Natural killer cell (primary cell): ENCODE data around the gene TBC1D23. TPM values are rescaled to one million over a fixed set of nuclear protein-coding genes. Genes with fewer than 3 reads are reported as not detected.
"Not testable (repeated sequence)": the region's sequence is repeated elsewhere in the genome, so short reads cannot be mapped to it uniquely, and the experiment has no call there.

Source experiments
- ATAC-seq, 3 donors: fragments of 150-1000 bp in 2 of 3; fragments of 200-7000 bp in 1 of 3; cut with Tn5 transposase; 1 replicate in 1 of 3; 2 replicates in 2 of 3; pipeline ENCODE4 v1.10.0; 2021; ENCODE audit warnings: mild to moderate bottlenecking in 2 of 3, moderate library complexity in 2 of 3
- DNase-seq, 2 donors: peaks; one replicate each; pipeline versions ENCODE4 v3.0.0 to v3.0.0-alpha.2; 2013 to 2021; ENCODE audit warnings: mixed read lengths in 1 of 2
- H3K27ac ChIP-seq: one replicate; pipeline ENCODE4 v1.5.1; 2013; ENCODE audit warnings: mild to moderate bottlenecking, low read length
- H3K27me3 ChIP-seq: one replicate; pipeline ENCODE4 v1.6.1; 2013; ENCODE audit warnings: low read length; ENCODE audit not compliant: control insufficient read depth, insufficient read depth
- H3K36me3 ChIP-seq: one replicate; pipeline ENCODE4 v1.6.1; 2013; ENCODE audit warnings: low read length; ENCODE audit not compliant: control insufficient read depth, insufficient read depth
- H3K4me1 ChIP-seq: one replicate; pipeline ENCODE4 v1.6.1; 2013; ENCODE audit warnings: low read length; ENCODE audit not compliant: control insufficient read depth, insufficient read depth
- H3K4me3 ChIP-seq: one replicate; pipeline ENCODE4 v1.5.1; 2013; ENCODE audit warnings: low read length
- H3K9me3 ChIP-seq: one replicate; pipeline ENCODE4 v1.6.1; 2013; ENCODE audit warnings: low read length; ENCODE audit not compliant: control insufficient read depth, insufficient read depth
- H3K27ac Mint-ChIP-seq, 2 donors: one replicate each; pipeline ENCODE4 v1.8.0; 2022; ENCODE audit warnings: mild to moderate bottlenecking in 2 of 2, mixed read lengths in 2 of 2, moderate library complexity in 1 of 2
- H3K27me3 Mint-ChIP-seq, 2 donors: one replicate each; pipeline ENCODE4 v1.8.0; 2022; ENCODE audit warnings: low read depth in 2 of 2, mixed read lengths in 2 of 2
- H3K36me3 Mint-ChIP-seq: one replicate; pipeline ENCODE4 v1.8.0; 2022; ENCODE audit warnings: mixed read lengths
- H3K4me1 Mint-ChIP-seq, 2 donors: one replicate each; pipeline ENCODE4 v1.8.0; 2022; ENCODE audit warnings: mixed read lengths in 2 of 2
- H3K4me3 Mint-ChIP-seq: one replicate; pipeline ENCODE4 v1.8.0; 2022; ENCODE audit warnings: mild to moderate bottlenecking, moderate library complexity, mixed read lengths
- H3K9me3 Mint-ChIP-seq, 2 donors: one replicate each; pipeline ENCODE4 v1.8.0; 2022; ENCODE audit warnings: mixed read lengths in 2 of 2
- CTCF ChIP-seq: fragments of 200-600 bp; IDR thresholded peaks from one replicate; pipeline ENCODE4 v1.8.0; 2022; ENCODE audit warnings: antibody characterized with exemption
- WGBS: methylation state at CpG from one replicate; pipeline ENCODE4 v1.1.7; 2013; ENCODE audit warnings: missing lambda C conversion rate; ENCODE audit not compliant: insufficient coverage; 5-methylcytosine and 5-hydroxymethylcytosine counted together
- intact Hi-C: fragments of 100-400 bp; cut with micrococcal nuclease; formaldehyde crosslinking; loops from one replicate; pipeline ENCODE4 v1.14.2; 2022
- total RNA-seq, 4 donors: library from RNA; stranded (reverse); fragments of 120-200 nt in 1 of 4; gene quantifications; one replicate each; pipeline versions ENCODE4 v1.2.3 to v1.2.4, GENCODE V29; 2013 to 2022

Gene TBC1D23
- total RNA-seq, 3 donors from 2014 or later (not counting 1 experiment from before 2014, with no cell fraction given) = 38.8 to 50.3 (median 45.4) TPM

GRCh38 chr3:100324044-100324443 lies 63.3 kb downstream of the TBC1D23 start:
- no peaks in the 10 kb centered on the region for H3K9me3 Mint-ChIP-seq
- H3K4me1 Mint-ChIP-seq = no peaks in the 10 kb centered on the region
- intact Hi-C loops = no loop called here
- H3K27ac ChIP-seq = no peak overlapping the region
- no peak for ATAC-seq
- no peak overlapping the region for H3K27ac Mint-ChIP-seq
- no peak for DNase-seq
- no peaks in the 10 kb centered on the region for H3K4me1 ChIP-seq
- H3K9me3 ChIP-seq = no peaks in the 10 kb centered on the region
- TF ChIP-seq CTCF = no peak
- no peaks in the 10 kb centered on the region for H3K27me3 Mint-ChIP-seq
- H3K36me3 ChIP-seq = peaks cover 18% of the 10 kb centered on the region
- H3K27me3 ChIP-seq = no peaks in the 10 kb centered on the region
- peaks cover 8% of the 10 kb centered on the region for H3K36me3 Mint-ChIP-seq
- H3K4me3 Mint-ChIP-seq = no peak overlapping the region
- no peak overlapping the region for H3K4me3 ChIP-seq

- peaks cover 9% of the 10 kb centered on the region for H3K36me3 ChIP-seq
- Mint-ChIP-seq H3K36me3 (peaks cover 8% of the 10 kb centered on the region), H3K27ac (no peak overlapping the region), H3K9me3 (no peaks in the 10 kb centered on the region), H3K4me1 (no peaks in the 10 kb centered on the region), H3K27me3 (no peaks in the 10 kb centered on the region), H3K4me3 (no peak overlapping the region)
- intact Hi-C loops = no loop called here
- no peak for TF ChIP-seq CTCF
- no peaks in the 10 kb centered on the region for H3K4me1 ChIP-seq
- no peaks in the 10 kb centered on the region for H3K27me3 ChIP-seq
- no peak for ATAC-seq
- no peaks in the 10 kb centered on the region for H3K9me3 ChIP-seq
- DNase-seq = no peak
- H3K27ac ChIP-seq = no peak overlapping the region
- no peak overlapping the region for H3K4me3 ChIP-seq
Observed at GRCh38 chr3:100325827-100326226, 65.0 kb downstream of the TBC1D23 start.

- intact Hi-C loops, H3K36me3 ChIP-seq: not testable (repeated sequence)
- 94% methylated on average over 2 of the region's 5 CpGs for WGBS
Observed at GRCh38 chr3:100327377-100327776, 66.6 kb downstream of the TBC1D23 start.

GRCh38 chr3:100329800-100330489 lies 69.2 kb downstream of the TBC1D23 start:
- no peak overlapping the region for H3K27ac ChIP-seq
- peaks cover 10% of the 10 kb centered on the region for H3K4me1 ChIP-seq
- H3K9me3 ChIP-seq = no peaks in the 10 kb centered on the region
- H3K4me3 ChIP-seq = no peak overlapping the region
- no peak for ATAC-seq
- peaks cover under 1% of the 10 kb centered on the region for H3K36me3 ChIP-seq
- no peak for TF ChIP-seq CTCF
- H3K9me3 Mint-ChIP-seq = no peaks in the 10 kb centered on the region
- peaks cover 8% of the 10 kb centered on the region for H3K36me3 Mint-ChIP-seq
- H3K4me1 Mint-ChIP-seq = peaks cover under 1 to 7% of the 10 kb centered on the region in 2 donors
- H3K4me3 Mint-ChIP-seq = no peak overlapping the region
- intact Hi-C loops = no loop called here
- no peaks in the 10 kb centered on the region for H3K27me3 Mint-ChIP-seq
- no peaks in the 10 kb centered on the region for H3K27me3 ChIP-seq
- no peak for DNase-seq
- no peak overlapping the region for H3K27ac Mint-ChIP-seq
- WGBS = 93% methylated on average over 4 of the region's 4 CpGs

More at GRCh38 chr3:100327377-100327776, 66.6 kb downstream of the TBC1D23 start:
- not testable (repeated sequence) for H3K27me3 Mint-ChIP-seq, H3K4me3 Mint-ChIP-seq, H3K27me3 ChIP-seq, H3K4me1 Mint-ChIP-seq, H3K4me3 ChIP-seq, H3K9me3 ChIP-seq, H3K36me3 Mint-ChIP-seq, H3K27ac Mint-ChIP-seq, H3K9me3 Mint-ChIP-seq, H3K4me1 ChIP-seq, ATAC-seq, DNase-seq, H3K27ac ChIP-seq
